ENCODE results near the gene ZFR.
"Not testable (repeated sequence)": the region's sequence is repeated elsewhere in the genome, so short reads cannot be mapped to it uniquely, and the experiment has no call there.

The ZFR gene

GRCh38 chr5:32400401-32400800, 44.1 kb downstream of the ZFR start:
- TF ChIP-seq, protein P1, sequence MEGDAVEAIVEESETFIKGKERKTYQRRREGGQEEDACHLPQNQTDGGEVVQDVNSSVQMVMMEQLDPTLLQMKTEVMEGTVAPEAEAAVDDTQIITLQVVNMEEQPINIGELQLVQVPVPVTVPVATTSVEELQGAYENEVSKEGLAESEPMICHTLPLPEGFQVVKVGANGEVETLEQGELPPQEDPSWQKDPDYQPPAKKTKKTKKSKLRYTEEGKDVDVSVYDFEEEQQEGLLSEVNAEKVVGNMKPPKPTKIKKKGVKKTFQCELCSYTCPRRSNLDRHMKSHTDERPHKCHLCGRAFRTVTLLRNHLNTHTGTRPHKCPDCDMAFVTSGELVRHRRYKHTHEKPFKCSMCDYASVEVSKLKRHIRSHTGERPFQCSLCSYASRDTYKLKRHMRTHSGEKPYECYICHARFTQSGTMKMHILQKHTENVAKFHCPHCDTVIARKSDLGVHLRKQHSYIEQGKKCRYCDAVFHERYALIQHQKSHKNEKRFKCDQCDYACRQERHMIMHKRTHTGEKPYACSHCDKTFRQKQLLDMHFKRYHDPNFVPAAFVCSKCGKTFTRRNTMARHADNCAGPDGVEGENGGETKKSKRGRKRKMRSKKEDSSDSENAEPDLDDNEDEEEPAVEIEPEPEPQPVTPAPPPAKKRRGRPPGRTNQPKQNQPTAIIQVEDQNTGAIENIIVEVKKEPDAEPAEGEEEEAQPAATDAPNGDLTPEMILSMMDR (IDR thresholded peaks at IDR 0.05; ENCODE audit: control insufficient read depth, extremely low read depth, insufficient read depth): no peak
- no peak for DNase-seq (ENCODE audit: low read depth)

DNA sequence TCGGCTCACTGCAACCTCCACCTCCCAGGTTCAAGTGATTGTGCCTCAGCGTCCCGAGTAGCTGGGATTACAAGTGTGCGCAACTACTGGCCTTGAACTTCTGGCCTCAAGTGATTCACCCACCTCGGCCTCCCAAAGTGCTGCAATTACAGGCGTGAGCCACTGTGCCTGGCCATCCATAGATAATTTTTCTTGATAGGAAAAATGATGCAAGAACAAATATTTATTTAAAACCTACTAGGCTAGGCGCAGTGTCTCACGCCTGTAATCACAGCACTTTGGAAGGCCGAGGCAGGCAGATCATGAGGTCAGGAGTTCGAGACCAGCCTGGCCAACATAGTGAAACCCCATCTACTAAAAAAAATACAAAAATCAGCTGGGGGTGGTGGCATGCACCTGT, 45.8 kb downstream of the ZFR start:
- not testable (repeated sequence) for DNase-seq (ENCODE audit: low read depth); H3K4me3 ChIP-seq (ENCODE audit: low read depth, low read length)

More at GRCh38 chr5:32400401-32400800, 44.1 kb downstream of the ZFR start:
- H3K4me3 ChIP-seq (ENCODE audit: low read depth, low read length): no peak overlapping the region

DNA sequence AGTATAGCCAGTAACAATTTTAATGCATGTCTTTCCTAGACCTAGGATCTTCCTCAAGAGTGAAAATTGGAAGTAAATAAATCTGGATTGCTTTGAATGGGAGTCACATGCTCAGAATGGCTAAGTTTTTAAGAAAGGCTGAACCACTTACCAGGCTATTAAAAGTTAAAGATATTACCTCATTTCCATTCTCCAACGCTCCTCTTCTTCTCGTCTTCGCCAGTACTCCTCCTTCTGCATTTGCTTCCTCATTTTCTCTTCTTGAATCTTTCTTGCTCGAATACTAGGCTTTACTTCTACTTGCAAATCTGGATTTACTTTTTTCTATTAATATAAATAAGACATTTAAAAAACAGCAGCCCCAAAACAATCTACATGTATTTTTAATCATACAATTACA, 49.6 kb downstream of the ZFR start:
- TF ChIP-seq, protein P1 (IDR thresholded peaks at IDR 0.05; ENCODE audit: control insufficient read depth, extremely low read depth, insufficient read depth): no peak
- no peak for DNase-seq (ENCODE audit: low read depth)
- H3K4me3 ChIP-seq (ENCODE audit: low read depth, low read length): no peak overlapping the region

DNA sequence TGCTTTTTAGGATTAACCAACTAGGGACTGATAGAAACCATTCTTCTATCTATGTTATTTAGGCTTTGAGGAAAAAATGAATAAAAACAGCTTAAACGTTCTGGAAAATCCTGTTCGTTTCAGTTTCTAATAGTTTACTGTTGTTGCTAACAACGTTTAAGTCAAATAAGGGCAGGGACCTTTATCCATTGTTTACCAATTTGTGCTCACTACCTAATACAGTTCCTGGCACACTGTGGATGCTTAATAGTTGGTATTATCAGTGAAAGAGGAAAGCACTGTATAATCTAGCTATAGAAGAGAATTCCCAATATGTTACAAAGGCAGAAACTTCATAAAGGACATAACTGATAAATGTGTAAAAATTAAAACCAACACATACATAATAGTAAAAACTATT, 52.5 kb downstream of the ZFR start:
- DNase-seq (ENCODE audit: low read depth): no peak
- TF ChIP-seq, protein P1 (IDR thresholded peaks at IDR 0.05; ENCODE audit: control insufficient read depth, extremely low read depth, insufficient read depth): no peak
- H3K4me3 ChIP-seq (ENCODE audit: low read depth, low read length): no peak overlapping the region

DNA sequence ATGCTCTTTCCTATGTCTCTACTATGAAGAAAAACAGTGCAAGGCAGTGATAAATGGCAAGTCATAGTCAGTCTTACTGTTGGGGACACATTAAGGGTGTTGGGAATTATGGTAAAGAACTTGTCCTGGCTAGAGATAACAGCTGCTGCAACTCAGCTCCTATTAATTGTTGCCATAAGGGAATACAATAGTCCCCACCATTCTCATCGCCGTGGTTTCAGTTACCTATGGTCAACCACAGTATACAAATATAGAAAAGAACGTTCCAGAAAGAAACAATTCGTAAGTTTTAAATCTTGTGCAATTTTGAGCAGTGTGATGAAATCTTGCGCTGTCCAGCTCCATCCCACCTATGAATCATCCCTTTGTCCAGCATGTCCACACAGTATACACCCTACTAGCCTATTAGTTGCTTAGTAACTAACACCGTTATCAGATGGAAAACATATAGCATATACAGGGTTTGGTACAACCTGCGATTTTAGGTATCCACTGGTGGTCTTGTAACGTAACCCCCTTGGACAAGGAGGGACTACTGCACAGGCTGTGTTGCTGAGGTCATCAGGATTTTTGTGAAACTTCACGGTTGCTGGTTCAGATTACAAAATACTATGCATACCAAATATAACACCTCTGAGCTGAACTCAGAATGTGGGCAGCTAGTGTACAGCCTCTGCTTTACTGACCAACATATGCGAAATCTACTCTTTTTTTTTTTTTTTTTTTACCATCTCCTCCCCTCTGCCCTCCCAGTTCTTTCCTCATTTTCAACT, 53.5 kb downstream of the ZFR start:
- DNase-seq (ENCODE audit: low read depth): no peak
- TF ChIP-seq, protein P1 (IDR thresholded peaks at IDR 0.05; ENCODE audit: control insufficient read depth, extremely low read depth, insufficient read depth): no peak
- no peak overlapping the region for H3K4me3 ChIP-seq (ENCODE audit: low read depth, low read length)

DNA sequence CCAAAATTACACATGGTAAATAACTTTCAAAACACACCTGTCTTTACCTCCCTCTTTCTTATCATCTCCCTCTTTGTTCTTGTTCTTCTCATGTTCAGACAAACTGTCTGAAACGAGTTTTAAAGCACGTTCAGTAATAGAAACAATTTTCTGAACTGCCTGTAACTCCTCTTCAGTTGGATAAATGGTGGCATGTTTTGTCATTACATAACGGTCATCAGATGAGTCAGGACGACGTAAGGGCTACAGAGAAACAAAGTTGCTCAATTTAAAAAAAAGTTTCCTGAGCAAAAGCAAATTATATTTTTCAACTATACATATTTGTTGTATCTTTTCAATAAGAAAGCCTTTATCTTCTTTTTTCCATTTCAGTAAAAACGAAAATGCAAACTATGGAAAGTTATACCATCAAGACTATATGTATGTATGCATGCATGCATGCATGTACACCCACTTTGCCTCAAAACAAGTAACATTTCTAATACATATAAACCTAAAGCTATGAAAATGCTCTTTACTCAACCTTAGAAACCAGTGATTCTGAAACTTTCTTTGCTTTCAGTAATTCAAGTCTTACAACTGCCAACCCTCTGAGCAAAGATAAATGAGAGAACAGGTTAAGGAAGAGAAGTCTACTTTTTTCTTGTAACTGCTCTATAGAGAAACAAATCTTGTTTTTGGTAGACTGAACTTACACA, 56.0 kb downstream of the ZFR start:
- DNase-seq (ENCODE audit: low read depth): no peak
- H3K4me3 ChIP-seq (ENCODE audit: low read depth, low read length): no peak overlapping the region
- TF ChIP-seq, protein P1 (IDR thresholded peaks at IDR 0.05; ENCODE audit: control insufficient read depth, extremely low read depth, insufficient read depth): no peak

- no peak for DNase-seq (ENCODE audit: low read depth)
- TF ChIP-seq, protein P1 (IDR thresholded peaks at IDR 0.05; ENCODE audit: control insufficient read depth, extremely low read depth, insufficient read depth): no peak
- no peak overlapping the region for H3K4me3 ChIP-seq (ENCODE audit: low read depth, low read length)
Measured at GRCh38 chr5:32387841-32388240, 56.7 kb downstream of the ZFR start.
